Tibial nerve (tissue), 4 donors: ENCODE data around the gene COL8A2. TPM values are rescaled to one million over a fixed set of nuclear protein-coding genes. Genes with fewer than 3 reads are reported as not detected.

Experiments used
- DNase-seq, 2 donors: peaks; one replicate each; pipeline ENCODE4 v3.0.0-alpha.2; 2019; ENCODE audit warnings: low spot score in 2 of 2
- H3K27ac ChIP-seq, 4 donors: fragments of 200-600 bp; sonication (generic) in 3 of 4; one replicate each; pipeline ENCODE4 v1.5.1; 2017 to 2019; ENCODE audit warnings: mild to moderate bottlenecking in 1 of 4
- H3K27me3 ChIP-seq, 2 donors: fragments of 200-600 bp; sonication (generic) in 1 of 2; one replicate each; pipeline versions ENCODE4 v1.5.1 to v1.6.0; 2017 to 2019
- H3K36me3 ChIP-seq, 3 donors: fragments of 200-600 bp; sonication (generic); one replicate each; pipeline ENCODE4 v1.5.1; 2018 to 2019
- H3K4me1 ChIP-seq, 4 donors: fragments of 200-600 bp; sonication (generic) in 3 of 4; one replicate each; pipeline ENCODE4 v1.5.1; 2017 to 2019
- H3K4me3 ChIP-seq, 4 donors: fragments of 200-600 bp; sonication (generic) in 3 of 4; one replicate each; pipeline ENCODE4 v1.5.1; 2017 to 2019; ENCODE audit warnings: mild to moderate bottlenecking in 1 of 4, moderate library complexity in 1 of 4
- H3K9me3 ChIP-seq, 4 donors: fragments of 200-600 bp; sonication (generic) in 3 of 4; one replicate each; pipeline ENCODE4 v1.5.1; 2017 to 2019
- EP300 ChIP-seq, 2 donors: sonication (generic); formaldehyde crosslinking; IDR thresholded peaks; one replicate each; pipeline ENCODE4 v1.6.1; 2017; ENCODE audit warnings: antibody characterized with exemption in 2 of 2, mild to moderate bottlenecking in 1 of 2
- POLR2A ChIP-seq, 2 donors: fragments of 450-650 bp; IDR thresholded peaks; one replicate each; pipeline ENCODE4 v1.6.1; 2017; ENCODE audit warnings: antibody characterized with exemption in 2 of 2, mild to moderate bottlenecking in 2 of 2, moderate library complexity in 2 of 2
- WGBS, 2 donors: methylation state at CpG; one replicate each; pipeline ENCODE4 v1.1.5; 2018; 5-methylcytosine and 5-hydroxymethylcytosine counted together
- total RNA-seq, 4 donors: library from RNA; depleted of rRNA; stranded (reverse); fragments of >200 nt; gene quantifications; one replicate each; pipeline ENCODE4 v1.1.0, GENCODE V29; 2016
- TF ChIP-seq, protein P1 (sequence below), 5 experiments: fragments of 200-600 bp in 3 of 5; fragments of 450-650 bp in 2 of 5; sonication (generic) in 3 of 5; IDR thresholded peaks; one replicate each; pipeline ENCODE4 v1.5.1; 2016 to 2019; ENCODE audit warnings: antibody characterized with exemption in 5 of 5, mild to moderate bottlenecking in 3 of 5, moderate library complexity in 2 of 5

Gene COL8A2
- total RNA-seq, 4 donors from 2014 or later, result 26.7 to 57.9 (median 50.2) TPM

DNA sequence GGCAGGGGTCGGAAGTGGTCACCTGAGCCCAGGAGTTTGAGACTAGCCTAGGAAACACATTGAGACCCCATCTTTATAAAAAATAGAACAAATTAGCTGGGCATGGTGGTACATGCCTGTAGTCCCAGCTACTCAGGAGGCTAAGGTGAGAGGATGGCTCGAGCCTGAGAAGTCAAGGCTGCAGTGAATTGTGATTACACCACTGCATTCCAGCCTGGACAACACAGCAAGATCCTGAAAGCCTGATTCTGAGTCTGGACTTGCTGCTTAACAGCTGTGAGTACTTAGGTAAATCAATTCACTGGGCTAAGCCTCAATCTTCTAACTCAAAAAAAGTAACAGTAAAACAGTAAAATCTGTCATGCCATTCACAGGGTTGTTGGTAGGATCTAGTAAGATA is 19.4 kb upstream of the COL8A2 start:
- H3K27ac ChIP-seq, result no peak overlapping the region
- WGBS, 2 donors, result 88 to 97% methylated on average over 2 of the region's 2 CpGs
- H3K4me3 ChIP-seq, result no peak overlapping the region
- H3K36me3 ChIP-seq, result peaks cover 0 to 19% (median 0%) of the 10 kb centered on the region in 3 donors
- H3K9me3 ChIP-seq, result no peaks in the 10 kb centered on the region
- no peak for DNase-seq
- peaks cover 0 to 49% (median 18%) of the 10 kb centered on the region in 4 donors for H3K4me1 ChIP-seq
- TF ChIP-seq POLR2A (IDR thresholded peaks at IDR 0.05), result no peak
- no peak for TF ChIP-seq EP300 (IDR thresholded peaks at IDR 0.05)
- TF ChIP-seq, protein P1, sequence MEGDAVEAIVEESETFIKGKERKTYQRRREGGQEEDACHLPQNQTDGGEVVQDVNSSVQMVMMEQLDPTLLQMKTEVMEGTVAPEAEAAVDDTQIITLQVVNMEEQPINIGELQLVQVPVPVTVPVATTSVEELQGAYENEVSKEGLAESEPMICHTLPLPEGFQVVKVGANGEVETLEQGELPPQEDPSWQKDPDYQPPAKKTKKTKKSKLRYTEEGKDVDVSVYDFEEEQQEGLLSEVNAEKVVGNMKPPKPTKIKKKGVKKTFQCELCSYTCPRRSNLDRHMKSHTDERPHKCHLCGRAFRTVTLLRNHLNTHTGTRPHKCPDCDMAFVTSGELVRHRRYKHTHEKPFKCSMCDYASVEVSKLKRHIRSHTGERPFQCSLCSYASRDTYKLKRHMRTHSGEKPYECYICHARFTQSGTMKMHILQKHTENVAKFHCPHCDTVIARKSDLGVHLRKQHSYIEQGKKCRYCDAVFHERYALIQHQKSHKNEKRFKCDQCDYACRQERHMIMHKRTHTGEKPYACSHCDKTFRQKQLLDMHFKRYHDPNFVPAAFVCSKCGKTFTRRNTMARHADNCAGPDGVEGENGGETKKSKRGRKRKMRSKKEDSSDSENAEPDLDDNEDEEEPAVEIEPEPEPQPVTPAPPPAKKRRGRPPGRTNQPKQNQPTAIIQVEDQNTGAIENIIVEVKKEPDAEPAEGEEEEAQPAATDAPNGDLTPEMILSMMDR (IDR thresholded peaks at IDR 0.05), result no peak
- H3K27me3 ChIP-seq, result no peaks in the 10 kb centered on the region

DNA sequence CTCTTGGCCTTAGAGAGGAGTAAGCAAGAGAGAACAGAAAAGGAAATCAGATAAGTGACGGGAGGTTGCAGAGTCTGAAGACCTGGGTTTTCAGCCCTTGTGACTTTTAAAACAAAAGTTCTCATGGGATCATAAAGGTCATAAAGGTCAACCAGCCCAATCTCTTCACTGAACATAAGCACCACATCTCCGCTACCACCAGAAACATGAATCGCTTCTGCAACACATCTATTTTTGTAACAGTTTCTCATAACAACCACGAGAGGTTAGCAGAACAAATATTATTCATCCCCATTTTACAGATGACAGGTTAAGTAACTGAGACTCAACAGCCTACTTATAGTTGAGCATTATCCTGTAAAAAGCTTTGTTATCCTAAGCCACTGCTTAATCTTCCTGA is 18.4 kb upstream of the COL8A2 start:
- H3K27ac ChIP-seq, result no peak overlapping the region
- 88 to 93% methylated on average over 4 of the region's 4 CpGs for WGBS, 2 donors

DNA sequence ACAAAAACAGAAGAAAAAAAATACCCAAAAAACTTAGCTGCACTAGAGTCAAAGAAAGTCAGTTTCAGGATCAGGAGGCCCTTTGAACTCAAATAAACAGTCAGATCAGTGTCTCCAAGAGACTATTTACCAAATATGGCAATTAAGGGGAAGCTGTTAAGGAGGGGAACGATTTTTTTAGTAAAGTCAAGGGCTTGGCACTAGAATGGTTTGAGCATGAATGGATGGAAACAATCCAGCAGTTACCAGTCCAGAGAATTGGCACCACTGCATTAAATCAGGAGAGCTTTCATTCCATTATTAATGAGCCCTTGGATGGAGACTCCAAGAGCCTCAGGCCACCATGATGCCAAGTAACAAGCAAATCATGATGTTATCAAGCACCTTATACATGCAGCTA is 17.1 kb upstream of the COL8A2 start:
- Histone ChIP-seq H3K27me3 (no peaks in the 10 kb centered on the region), H3K4me3 (no peak overlapping the region), H3K4me1 (peaks cover 0 to 36% (median 9%) of the 10 kb centered on the region in 4 donors), H3K36me3 (peaks cover 0 to 37% (median 7%) of the 10 kb centered on the region in 3 donors), H3K27ac (peak overlapping the region in 2 of 4 donors; percentile 2 to 62), H3K9me3 (no peaks in the 10 kb centered on the region)
- TF ChIP-seq EP300 (IDR thresholded peaks at IDR 0.05), result no peak
- no peak for TF ChIP-seq POLR2A (IDR thresholded peaks at IDR 0.05)
- TF ChIP-seq, protein P1 (IDR thresholded peaks at IDR 0.05), result no peak
- DNase-seq, result no peak
- WGBS, 2 donors, result 15 to 20% methylated on average over 1 of the region's 1 CpG

More for the DNA sequence above, 18.4 kb upstream of the COL8A2 start:
- TF ChIP-seq POLR2A (IDR thresholded peaks at IDR 0.05) (no peak), EP300 (IDR thresholded peaks at IDR 0.05) (no peak)
- TF ChIP-seq, protein P1 (IDR thresholded peaks at IDR 0.05), result no peak
- peaks cover 0 to 46% (median 14%) of the 10 kb centered on the region in 4 donors for H3K4me1 ChIP-seq
- no peaks in the 10 kb centered on the region for H3K9me3 ChIP-seq
- H3K27me3 ChIP-seq, result no peaks in the 10 kb centered on the region
- DNase-seq, result no peak
- no peak overlapping the region for H3K4me3 ChIP-seq
- H3K36me3 ChIP-seq, result peaks cover 0 to 26% (median 0%) of the 10 kb centered on the region in 3 donors

DNA sequence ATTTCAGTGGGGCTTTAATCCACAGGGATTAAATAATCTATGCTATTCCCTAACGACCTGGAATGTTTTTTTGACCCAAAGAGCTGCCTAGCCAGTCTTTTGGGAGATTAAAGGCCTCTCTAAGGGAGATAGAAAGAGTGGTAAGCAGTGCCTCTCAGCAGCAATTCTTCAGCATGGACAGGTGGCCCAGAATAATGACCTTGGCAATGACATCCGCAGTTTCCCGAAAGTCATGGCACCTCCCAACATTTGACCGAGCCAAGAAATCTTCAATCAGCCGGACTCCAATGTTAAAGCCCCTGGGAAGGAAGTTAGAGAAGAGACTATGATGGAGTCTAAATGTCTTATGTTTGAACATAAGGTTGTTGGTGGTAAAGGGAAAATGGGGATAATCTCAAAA is 14.5 kb upstream of the COL8A2 start:
- peak overlapping the region in 1 of 4 donors; percentile 36 for H3K27ac ChIP-seq
- peaks cover 0 to 53% (median 15%) of the 10 kb centered on the region in 4 donors for H3K4me1 ChIP-seq
- H3K36me3 ChIP-seq, result peaks cover 0 to 43% (median 7%) of the 10 kb centered on the region in 3 donors
- H3K9me3 ChIP-seq, result no peaks in the 10 kb centered on the region
- no peak overlapping the region for H3K4me3 ChIP-seq
- no peak for TF ChIP-seq EP300 (IDR thresholded peaks at IDR 0.05)
- TF ChIP-seq, protein P1 (IDR thresholded peaks at IDR 0.05), result no peak
- WGBS, 2 donors, result 69 to 76% methylated on average over 5 of the region's 5 CpGs
- H3K27me3 ChIP-seq, result no peaks in the 10 kb centered on the region
- no peak for DNase-seq

DNA sequence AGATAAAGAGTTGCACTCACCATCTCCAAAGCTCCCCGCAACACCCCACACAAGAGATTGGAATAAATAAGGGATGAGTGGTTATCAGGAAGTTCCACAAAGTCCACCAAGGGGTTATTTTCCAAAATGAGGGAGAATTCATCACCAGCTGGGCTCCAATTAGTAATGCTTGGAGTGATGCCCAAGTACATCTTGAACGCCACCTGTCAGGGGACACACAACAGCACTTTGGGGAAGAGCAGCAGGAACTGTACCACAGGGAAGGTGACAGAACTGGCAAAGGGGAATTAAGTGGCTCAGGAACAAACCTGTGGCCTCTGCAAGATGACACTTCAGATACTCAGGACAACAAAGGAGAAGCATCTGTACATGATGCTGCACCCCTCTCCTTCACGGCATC is 12.8 kb upstream of the COL8A2 start:
- 78 to 85% methylated on average over 3 of the region's 3 CpGs for WGBS, 2 donors
- Histone ChIP-seq H3K36me3 (peaks cover 0 to 43% (median 7%) of the 10 kb centered on the region in 3 donors), H3K9me3 (no peaks in the 10 kb centered on the region), H3K27me3 (no peaks in the 10 kb centered on the region), H3K27ac (no peak overlapping the region), H3K4me1 (peaks cover 0 to 68% (median 26%) of the 10 kb centered on the region in 4 donors), H3K4me3 (no peak overlapping the region)
- DNase-seq, result no peak
- TF ChIP-seq, protein P1 (IDR thresholded peaks at IDR 0.05), result no peak
- TF ChIP-seq POLR2A (IDR thresholded peaks at IDR 0.05), result no peak
- no peak for TF ChIP-seq EP300 (IDR thresholded peaks at IDR 0.05)
